ENCODE data around the gene UBE2O. TPM values are rescaled to one million over a fixed set of nuclear protein-coding genes. Genes with fewer than 3 reads are reported as not detected.

Gene UBE2O
- polyA plus RNA-seq, 1 of the 3 experiments (the other 2 are of a cell fraction) = 25.4 TPM

GRCh38 chr17:76501018-76501826 is 48.3 kb upstream of the UBE2O start, which contains the start of gene RHBDF2:
Gene RHBDF2 (minus strand): TSS chr17:76501423. CDS start chr17:76481524, 19,899 bp downstream.
- Histone ChIP-seq H3K4me1 (ENCODE audit: control insufficient read depth in 1 of 2, insufficient read depth in 2 of 2, low read depth in 1 of 2, low read length in 1 of 2) (peaks cover 21 to 50% of the 10 kb centered on the region in 2 experiments; a peak in 3 of 4 replicates), H3K9ac (peak within 1 kb of the TSS; percentile 68), H3K4me2 (peak within 1 kb of the TSS; percentile 92), H4K20me1 (ENCODE audit: insufficient read depth) (no peaks in the 10 kb centered on the region), H3K79me2 (ENCODE audit: insufficient read depth) (peaks cover 23% of the 10 kb centered on the region; the same call in 1 of the 2 replicates), H3F3A (replicated peaks; ENCODE audit: insufficient read depth) (peaks cover 19% of the 10 kb centered on the region), H3K27me3 (ENCODE audit: insufficient read depth) (no peaks in the 10 kb centered on the region), H3K27ac (ENCODE audit: low read depth in 2 of 2, low read length in 1 of 2) (peak within 1 kb of the TSS in 1 of 2 experiments; percentile 30; a peak in 1 of 4 replicates), H3K36me3 (replicated peaks in 1 of 2; ENCODE audit: control insufficient read depth in 1 of 2, insufficient read depth in 2 of 2, low read length in 1 of 2) (no peaks in the 10 kb centered on the region), H2AFZ (ENCODE audit: low read depth) (peak within 1 kb of the TSS; percentile 94), H3K9me2 (no peaks in the 10 kb centered on the region), H3K4me3 (ENCODE audit: low read depth in 2 of 2, low read length in 1 of 2) (peak within 1 kb of the TSS; percentile 65 to 78), H3K9me3 (no peaks in the 10 kb centered on the region)
- TF ChIP-seq POLR2AphosphoS5 (IDR thresholded peaks at IDR 0.05; ENCODE audit: low read depth, low read length) (peak; percentile 72), USF2 (IDR thresholded peaks at IDR 0.05; ENCODE audit: borderline replicate concordance, low read depth, low read length) (peak; percentile 11; the same call in 1 of the 2 replicates), USF1 (IDR thresholded peaks at IDR 0.05; ENCODE audit: borderline replicate concordance, low read depth) (peak; percentile 57), EZH2phosphoT487 (IDR thresholded peaks at IDR 0.05; ENCODE audit: borderline replicate concordance, low read depth) (no peak), CTCF (IDR thresholded peaks at IDR 0.05) (no peak), SIN3A (IDR thresholded peaks at IDR 0.05; ENCODE audit: borderline replicate concordance, low read depth, low read length) (no peak), RCOR1 (IDR thresholded peaks at IDR 0.05; ENCODE audit: low read length) (no peak), MXI1 (IDR thresholded peaks at IDR 0.05; ENCODE audit: low read depth, low read length) (peak; percentile 94), IRF3 (IDR thresholded peaks at IDR 0.05; ENCODE audit: low read depth, low read length) (no peak), REST (IDR thresholded peaks at IDR 0.05; ENCODE audit: low read depth, low read length) (peak; percentile 8; the same call in 1 of the 2 replicates), MAX (IDR thresholded peaks at IDR 0.05; ENCODE audit: low read depth) (peak; percentile 75), NRF1 (IDR thresholded peaks at IDR 0.05; ENCODE audit: low read depth, low read length) (peak; percentile 41), CHD2 (IDR thresholded peaks at IDR 0.05; ENCODE audit: low read length, partially characterized antibody) (peak; percentile 9), EP300 (IDR thresholded peaks at IDR 0.05; ENCODE audit: borderline replicate concordance in 1 of 2, low read depth in 1 of 2, low read length in 1 of 2) (no peak), TAF1 (IDR thresholded peaks at IDR 0.05; ENCODE audit: borderline replicate concordance, low read depth, low read length) (0 out of 2 replicates have a peak, but pooled peaks have one; percentile 18), FOXJ3 (CRISPR knock-in tag; IDR thresholded peaks at IDR 0.05) (no peak), TEAD4 (IDR thresholded peaks at IDR 0.05; ENCODE audit: borderline replicate concordance, insufficient read depth) (no peak)
- WGBS (ENCODE audit: low lambda C conversion rate) = 11% methylated on average over 34 of the region's 72 CpGs
- ChIA-PET CTCF (interaction anchor here (1.0 to 56.8 kb wide), 10 partner anchors 12 to 201 kb away, joined by 3 to 1687 read pairs (median 28); partner anchors contain the start of genes AANAT, RHBDF2, SPHK1 and UBE2O), POLR2A (interaction anchor here (0.9 to 1.2 kb wide), 2 partner anchors 45 to 48 kb away, joined by 3 read pairs; partner anchors contain the start of gene UBE2O)
- DNase-seq = peak; percentile 97

All from SK-N-SH (cell line).